ENCODE measurements around the gene PPHLN1.

- TF ChIP-seq POLR2A (IDR thresholded peaks at IDR 0.05) = no peak
- TF ChIP-seq CTCF (IDR thresholded peaks at IDR 0.05) = no peak
Measured at GRCh38 chr12:42432517-42433140, 106.7 kb downstream of the PPHLN1 start.
